Left kidney (tissue), 8 donors: ENCODE results near the gene ARR3. TPM values are rescaled to one million over a fixed set of nuclear protein-coding genes. Genes with fewer than 3 reads are reported as not detected.
"Not testable (repeated sequence)": the region's sequence is repeated elsewhere in the genome, so short reads cannot be mapped to it uniquely, and the experiment has no call there.

ENCODE experiments used
- DNase-seq: peaks from one replicate; pipeline ENCODE4 v3.0.0-alpha.2; 2013
- long read RNA-seq, 8 donors: transcript quantifications; one replicate each; lab custom pipeline, GENCODE V29; 2026
- polyA plus RNA-seq: library from polyadenylated mRNA; unstranded; fragments of 120-200 nt; gene quantifications from one replicate; pipeline ENCODE4 v1.2.1, GENCODE V29; 2013; ENCODE audit not compliant: insufficient read length

ARR3 gene
- 1.6 TPM for polyA plus RNA-seq
- long read RNA-seq, donor 1 = 0 reads
- long read RNA-seq, donor 2, partial matches to known transcripts = 11 of 48 reads
- long read RNA-seq, donor 2, other reads (novel, unspliced or antisense) = 37 of 48 reads
- long read RNA-seq, donor 3 = 0 reads
- long read RNA-seq, donor 4 = 0 reads
- long read RNA-seq, donor 5, partial matches to known transcripts = 41 of 116 reads
- long read RNA-seq, donor 5, other reads (novel, unspliced or antisense) = 75 of 116 reads
- long read RNA-seq, donor 6 = 0 reads
- long read RNA-seq, donor 7, partial matches to known transcripts = 58 of 58 reads
- long read RNA-seq, donor 7, other reads (novel, unspliced or antisense) = 0 of 58 reads
- long read RNA-seq, donor 8 = 0 reads

GRCh38 chrX:70268034-70268433 lies at the start of gene ARR3:
ARR3 (plus strand) TSS chrX:70268334; CDS start chrX:70269386, 1,052 bp downstream.
- no peak for DNase-seq

- DNase-seq = no peak
Observed at GRCh38 chrX:70219938-70220764, 48.0 kb upstream of the ARR3 start.

GRCh38 chrX:70226048-70226447 lies 42.1 kb upstream of the ARR3 start:
- no peak for DNase-seq

- DNase-seq = no peak
Observed at GRCh38 chrX:70226687-70227086, 41.4 kb upstream of the ARR3 start.

GRCh38 chrX:70231666-70232065 lies 36.5 kb upstream of the ARR3 start:
- no peak for DNase-seq

GRCh38 chrX:70234355-70234754 lies 33.8 kb upstream of the ARR3 start, which contains the start of gene AWAT1:
AWAT1 (plus strand) TSS chrX:70234655; CDS start chrX:70234696, 41 bp downstream.
- no peak for DNase-seq

- DNase-seq = no peak
Observed at GRCh38 chrX:70240751-70241150, 27.4 kb upstream of the ARR3 start.

- no peak for DNase-seq
Observed at GRCh38 chrX:70241501-70241900, 26.6 kb upstream of the ARR3 start.

- DNase-seq = not testable (repeated sequence)
Observed at GRCh38 chrX:70243601-70244000, 24.5 kb upstream of the ARR3 start.

- DNase-seq = no peak
Observed at GRCh38 chrX:70244881-70245280, 23.3 kb upstream of the ARR3 start.

- no peak for DNase-seq
Observed at GRCh38 chrX:70247252-70247651, 20.9 kb upstream of the ARR3 start.

- DNase-seq = no peak
Observed at GRCh38 chrX:70252491-70252890, 15.6 kb upstream of the ARR3 start.

- DNase-seq = no peak
Observed at GRCh38 chrX:70253377-70254062, 14.6 kb upstream of the ARR3 start.

- DNase-seq = no peak
Observed at GRCh38 chrX:70254063-70254400, 14.1 kb upstream of the ARR3 start.

GRCh38 chrX:70254909-70255308 lies 13.2 kb upstream of the ARR3 start:
- DNase-seq = no peak

- DNase-seq = no peak
Observed at GRCh38 chrX:70255452-70255851, 12.7 kb upstream of the ARR3 start.

GRCh38 chrX:70257423-70258288 lies 10.5 kb upstream of the ARR3 start:
- DNase-seq = no peak

- no peak for DNase-seq
Observed at GRCh38 chrX:70260104-70260503, 8.0 kb upstream of the ARR3 start, which contains the start of gene P2RY4. P2RY4 (minus strand) TSS chrX:70260204; CDS start chrX:70259624, 580 bp downstream.

GRCh38 chrX:70262952-70263567 lies 5.1 kb upstream of the ARR3 start:
- DNase-seq = peak; percentile 18

GRCh38 chrX:70264784-70265183 lies 3.4 kb upstream of the ARR3 start:
- DNase-seq = no peak

GRCh38 chrX:70274029-70274428 lies 5.9 kb downstream of the ARR3 start:
- not testable (repeated sequence) for DNase-seq
